ENCODE results near the gene GRK5.
A peak's percentile ranks its signal among the peaks of the same experiment; 100 is the strongest.

GRK5 gene

DNA sequence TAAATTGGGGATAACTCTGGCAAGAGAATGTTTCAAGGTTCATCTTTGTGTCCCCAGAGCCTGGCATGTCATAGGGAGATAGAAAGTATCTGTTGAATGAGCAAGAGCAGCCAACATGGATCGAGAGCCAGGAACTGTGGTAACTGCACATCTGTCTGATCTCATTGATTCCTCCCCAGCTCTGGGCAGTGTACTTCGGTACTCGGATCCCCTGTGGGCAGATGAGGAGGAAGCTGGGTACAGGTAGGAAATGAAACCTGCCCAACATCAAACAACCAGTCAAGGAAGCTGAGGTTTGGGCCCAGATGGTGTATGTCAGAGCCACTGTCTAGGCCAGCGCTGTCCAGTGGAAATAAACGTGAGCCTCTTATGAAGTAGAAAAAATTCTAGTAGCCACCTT lies 76.4 kb downstream of the GRK5 start:
- DNase-seq, result no peak
- intact Hi-C loops (cut with DNase I), result no loop called here

DNA sequence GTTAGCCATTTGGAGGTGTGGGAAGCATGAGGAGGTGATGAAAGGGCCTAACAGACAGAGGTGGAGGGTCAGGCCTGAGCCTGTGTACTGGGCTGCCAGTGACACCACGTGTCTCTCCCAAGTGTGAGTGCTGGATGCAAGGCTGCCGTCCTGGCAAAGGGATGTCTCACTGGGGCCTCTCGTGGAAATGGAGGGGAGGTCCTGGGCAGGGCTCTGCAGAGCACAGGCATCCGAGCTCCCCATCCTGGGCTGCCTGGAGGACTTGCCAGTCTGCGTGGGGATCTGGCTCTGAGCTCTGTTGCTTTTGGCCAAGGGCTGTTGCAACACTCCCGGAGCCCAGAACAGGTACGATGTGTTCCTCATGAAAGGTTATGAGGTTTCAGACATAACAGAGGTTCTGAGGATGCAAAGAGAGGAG lies 77.3 kb downstream of the GRK5 start:
- intact Hi-C loops (cut with DNase I), result no loop called here
- DNase-seq, result no peak

DNA sequence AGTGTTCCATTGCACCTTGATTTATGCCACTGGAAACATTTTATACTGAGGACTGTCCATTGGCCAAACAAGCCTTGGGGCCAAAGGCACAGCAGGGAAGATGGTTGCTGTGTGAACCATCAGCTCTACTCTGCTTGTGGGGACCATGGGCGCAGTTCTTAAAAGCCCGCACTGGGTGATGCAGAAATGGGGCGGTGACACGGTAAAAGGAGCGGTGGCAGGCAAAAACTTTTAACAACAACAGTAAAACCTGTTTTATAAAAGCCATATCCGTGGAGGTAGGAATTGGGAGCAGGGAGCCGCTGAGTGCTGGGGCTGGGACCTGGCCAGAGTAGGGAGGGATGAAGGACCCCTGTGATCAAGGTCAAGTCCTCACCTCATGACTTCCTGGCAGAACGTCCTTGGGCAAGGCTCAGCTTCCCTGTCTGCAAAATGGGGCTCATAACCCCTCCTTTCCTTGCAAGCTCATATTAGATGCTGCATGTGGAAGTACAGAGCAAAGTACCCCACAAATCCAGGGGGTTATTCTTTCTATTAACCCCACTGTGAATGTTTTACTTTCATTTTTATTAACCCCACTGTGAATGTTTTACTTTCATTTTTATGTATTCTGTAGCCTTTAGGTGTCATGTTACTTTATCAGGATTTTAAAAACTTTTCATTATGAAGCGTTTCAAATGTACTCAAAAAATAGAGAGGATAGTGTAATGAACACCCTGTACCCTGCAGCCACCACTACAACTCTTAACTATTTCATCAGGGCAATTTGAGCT lies 78.3 kb downstream of the GRK5 start:
- intact Hi-C loops (cut with DNase I), result no loop called here

DNA sequence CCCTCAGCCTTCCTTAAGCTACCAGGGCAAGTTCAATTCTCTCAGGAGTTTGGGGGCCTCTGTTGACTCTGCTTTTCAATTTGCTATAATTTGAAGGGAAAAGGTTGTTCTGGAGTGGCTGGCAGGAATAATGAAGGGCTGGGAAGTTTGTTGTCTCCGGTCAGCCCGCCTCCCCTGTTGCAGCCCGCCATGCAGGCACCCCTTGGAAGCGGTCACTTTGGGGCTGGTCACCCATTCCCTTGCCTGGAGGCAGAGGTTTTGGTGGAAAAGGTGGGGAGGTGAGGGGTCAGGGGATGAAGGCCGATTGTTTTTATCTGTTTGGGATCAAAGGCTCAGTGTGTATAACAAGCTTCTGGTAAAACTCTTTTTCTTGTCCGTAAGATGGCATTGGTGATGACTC lies 79.1 kb downstream of the GRK5 start:
- intact Hi-C loops (cut with DNase I), result no loop called here
- DNase-seq, result no peak

More for the DNA sequence above, 78.3 kb downstream of the GRK5 start:
- no peak for DNase-seq

DNA sequence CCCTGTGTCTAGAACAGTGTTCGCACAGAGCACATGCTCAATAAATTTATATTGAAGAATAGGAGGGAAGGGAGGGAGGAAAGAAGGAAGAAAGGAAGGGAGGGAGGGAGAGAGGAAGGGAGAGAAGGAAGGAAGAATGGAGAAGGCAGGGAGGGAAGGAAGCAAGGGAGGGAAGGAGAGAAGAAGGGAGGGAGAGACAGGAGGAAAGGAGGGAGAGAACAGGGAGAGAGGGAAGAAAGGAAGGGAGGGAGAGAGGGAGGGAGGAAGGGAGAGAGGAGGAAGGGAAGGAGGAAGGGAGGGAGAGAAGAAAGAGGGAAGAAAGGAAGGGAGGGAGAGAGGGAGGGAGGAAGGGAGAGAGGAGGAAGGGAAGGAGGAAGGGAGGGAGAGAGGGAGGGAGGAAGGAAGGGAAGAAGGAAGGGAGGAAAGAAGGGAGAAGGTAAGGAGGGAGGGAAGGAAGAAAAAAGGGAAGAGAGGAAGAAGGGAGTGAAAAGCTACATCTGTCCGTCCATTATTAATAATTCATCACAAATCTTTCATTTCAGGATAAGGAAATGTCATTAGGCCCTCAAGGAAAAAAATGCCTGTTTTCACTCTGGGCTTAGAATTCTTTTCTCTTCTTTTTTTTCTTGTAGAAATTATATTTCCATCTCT lies 79.7 kb downstream of the GRK5 start:
- intact Hi-C loops (cut with DNase I), result no loop called here
- no peak for DNase-seq

DNA sequence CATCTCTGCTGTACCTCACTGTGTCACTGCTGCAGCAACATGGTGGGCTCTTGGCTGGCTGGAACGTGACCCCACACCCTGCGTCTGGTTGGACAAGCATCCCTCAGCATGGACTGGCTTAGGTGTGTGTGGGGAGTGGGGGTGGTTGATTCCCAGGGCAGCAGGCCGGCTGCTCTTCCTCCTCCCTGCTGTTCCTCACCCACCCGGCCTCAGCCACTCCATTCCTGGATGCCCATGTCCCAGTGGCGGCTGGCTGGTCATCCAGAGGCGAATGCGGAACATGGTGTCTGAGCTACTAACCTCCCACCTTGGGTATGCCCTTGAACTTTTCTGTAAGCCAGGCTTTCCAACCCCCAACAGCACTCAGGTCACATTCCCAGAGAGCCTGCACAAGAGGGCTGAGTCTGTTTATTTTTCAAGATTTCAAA lies 81.2 kb downstream of the GRK5 start:
- no peak for DNase-seq
- intact Hi-C loops (cut with DNase I), result no loop called here

DNA sequence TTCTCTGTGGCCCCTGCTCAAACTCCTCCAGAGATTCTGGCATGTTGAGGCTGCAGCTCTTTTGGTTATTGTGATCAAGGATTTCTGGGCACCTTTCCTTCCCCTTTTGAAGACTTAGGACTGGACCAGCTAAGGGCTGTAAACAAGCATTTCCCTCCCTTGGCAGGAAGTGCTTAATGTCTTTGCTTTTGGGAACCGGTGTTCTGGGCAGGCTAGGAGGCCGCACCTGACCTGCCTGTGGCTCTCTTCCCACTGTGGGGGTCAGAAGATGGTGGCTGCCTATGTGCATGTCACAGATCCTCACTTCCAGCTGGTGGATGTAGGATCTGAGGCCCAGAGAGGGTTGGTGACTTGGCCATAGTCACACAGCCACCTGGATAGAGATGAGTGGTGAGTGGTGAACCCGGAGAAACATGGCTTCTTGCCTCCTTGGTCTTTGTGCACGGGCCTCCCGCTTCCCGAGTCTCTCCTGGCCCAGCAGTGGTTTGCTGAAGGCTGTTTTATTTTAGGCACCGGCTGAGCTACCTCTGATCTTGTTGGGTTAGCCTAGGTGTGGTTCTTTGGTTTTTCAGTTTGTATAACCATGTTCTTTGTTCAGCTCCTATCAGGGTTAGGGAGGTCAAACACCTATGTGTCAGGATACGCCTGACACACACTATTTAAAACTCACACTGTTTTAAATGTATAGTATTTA lies 82.0 kb downstream of the GRK5 start:
- DNase-seq, result peak in 6 of 42 donors; percentile 13 to 47 (median 34)
- intact Hi-C loops (cut with DNase I), result no loop called here

DNA sequence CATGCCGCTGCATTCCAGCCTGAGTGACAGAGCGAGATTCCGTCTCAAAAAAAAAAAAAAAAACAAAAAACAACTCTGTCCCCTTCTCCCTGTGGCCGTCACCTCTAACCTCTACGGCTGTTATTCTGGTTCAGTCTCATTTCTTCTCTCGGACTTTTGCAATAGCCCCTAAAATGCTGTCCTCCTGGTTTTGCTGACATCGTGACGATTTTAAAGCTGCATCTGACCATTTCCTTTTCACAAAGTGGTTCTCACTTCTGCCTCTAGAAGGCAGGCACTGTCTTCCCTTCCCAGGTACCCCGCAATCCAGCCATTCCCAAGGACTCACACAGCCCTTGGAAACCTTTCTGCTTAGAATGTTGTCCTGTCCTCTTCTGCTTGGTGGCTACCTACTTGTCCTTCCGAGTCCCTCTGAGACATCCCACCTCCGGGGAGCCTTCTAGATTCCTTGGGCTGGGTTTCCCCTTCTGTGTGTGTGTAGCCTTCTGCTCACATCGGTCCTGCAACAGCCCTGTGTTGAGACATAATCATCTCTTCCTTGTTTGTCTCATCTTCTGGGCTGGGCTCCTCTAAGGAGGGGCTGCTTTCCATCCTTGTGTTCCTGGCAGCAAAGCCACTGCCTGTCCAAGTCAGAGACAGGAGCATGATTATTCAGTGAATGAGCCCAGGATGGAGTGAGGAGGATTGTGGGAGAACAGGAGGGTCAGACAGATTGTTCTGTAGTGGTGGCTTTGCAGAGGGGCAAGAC lies 83.1 kb downstream of the GRK5 start:
- intact Hi-C loops (cut with DNase I), result no loop called here

DNA sequence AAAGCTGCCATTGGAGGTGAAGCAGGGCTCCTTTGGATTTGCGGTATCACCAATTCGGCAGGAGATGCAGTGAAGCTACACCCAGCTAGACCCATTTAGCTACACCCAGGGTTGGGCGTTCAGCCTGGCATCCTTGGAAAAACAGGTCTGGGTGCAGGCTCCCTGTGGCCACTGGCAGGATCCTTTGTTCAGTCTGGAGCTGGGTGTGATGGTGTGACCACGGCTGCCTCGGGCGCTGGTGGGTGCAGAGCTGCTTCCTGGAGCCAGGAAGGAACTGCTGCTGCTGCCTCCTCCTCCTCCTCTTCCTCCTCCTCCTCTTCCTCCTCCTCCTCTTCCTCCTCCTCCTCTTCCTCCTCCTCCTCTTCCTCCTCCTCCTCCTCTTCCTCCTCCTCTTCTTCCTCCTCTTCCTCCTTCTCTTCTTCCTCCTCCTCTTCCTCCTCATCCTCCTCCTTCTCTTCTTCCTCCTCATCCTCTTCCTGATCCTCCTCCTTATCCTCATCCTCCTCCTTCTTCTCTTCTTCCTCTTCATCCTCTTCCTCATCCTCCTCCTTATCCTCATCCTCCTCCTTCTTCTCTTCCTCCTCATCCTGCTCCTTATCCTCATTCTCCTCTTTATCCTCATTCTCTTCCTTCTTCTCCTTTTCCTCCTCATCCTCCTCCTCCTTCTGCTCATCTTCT lies 84.0 kb downstream of the GRK5 start:
- DNase-seq, result no peak
- intact Hi-C loops (cut with DNase I), result no loop called here

More for the DNA sequence above, 83.1 kb downstream of the GRK5 start:
- no peak for DNase-seq

DNA sequence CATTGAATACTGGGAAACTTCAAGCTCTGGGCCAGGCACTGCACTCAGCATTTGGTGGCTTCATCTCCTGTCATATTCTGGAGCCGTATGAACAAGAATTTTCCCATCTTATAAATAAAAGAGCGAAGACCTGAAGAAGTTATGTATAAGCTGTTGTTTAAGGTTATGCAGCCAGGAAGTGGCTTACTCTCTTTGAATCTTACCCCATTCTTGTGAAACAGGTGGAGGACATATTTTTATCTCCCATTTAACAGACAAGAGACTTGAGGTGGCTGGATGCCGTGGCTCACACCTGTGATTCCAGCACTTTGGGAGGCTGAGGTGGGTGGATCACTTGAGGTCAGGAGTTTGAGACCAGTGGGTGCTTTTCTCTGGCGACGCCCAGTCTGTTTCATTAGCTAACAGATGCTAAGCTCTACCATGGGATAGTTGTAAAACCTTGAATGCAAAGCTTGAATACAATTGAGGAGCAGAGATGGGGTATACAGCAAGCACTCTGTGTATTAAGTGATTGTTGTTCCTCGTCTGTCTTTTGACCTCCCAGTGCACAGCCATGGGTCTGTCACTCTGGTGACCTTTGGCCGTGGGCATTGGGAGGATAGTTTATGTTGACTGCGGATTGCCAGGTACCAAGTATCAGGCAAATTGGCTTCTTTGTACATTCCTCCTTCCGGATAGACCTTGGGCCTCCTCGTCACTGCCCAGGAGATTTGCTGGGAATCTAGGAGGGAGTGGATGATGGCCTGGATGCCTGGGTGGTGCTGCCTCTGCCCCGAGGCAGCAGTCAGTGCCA lies 85.8 kb downstream of the GRK5 start:
- intact Hi-C loops (cut with DNase I), result no loop called here
- no peak for DNase-seq

DNA sequence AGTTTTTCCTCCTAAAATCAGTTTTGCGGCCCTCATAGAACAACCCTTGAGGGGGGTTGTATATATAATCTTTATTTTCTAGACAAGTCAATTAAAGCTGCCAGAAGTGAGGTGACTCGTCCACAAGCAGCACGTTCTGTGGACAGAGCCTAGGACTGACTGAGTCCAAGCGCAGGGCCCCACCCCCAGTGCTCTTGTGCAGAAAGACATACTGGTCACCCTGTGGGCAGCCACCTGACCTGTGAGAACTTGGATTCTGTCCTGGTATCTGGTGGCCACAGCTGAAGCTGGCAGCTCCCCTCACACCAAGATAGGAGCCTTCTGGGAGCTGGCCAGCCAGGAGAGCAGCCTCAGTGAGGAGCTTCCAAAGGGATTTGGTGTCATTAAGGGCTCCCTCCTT lies 89.3 kb downstream of the GRK5 start:
- no peak for DNase-seq
- intact Hi-C loops (cut with DNase I), result no loop called here

DNA sequence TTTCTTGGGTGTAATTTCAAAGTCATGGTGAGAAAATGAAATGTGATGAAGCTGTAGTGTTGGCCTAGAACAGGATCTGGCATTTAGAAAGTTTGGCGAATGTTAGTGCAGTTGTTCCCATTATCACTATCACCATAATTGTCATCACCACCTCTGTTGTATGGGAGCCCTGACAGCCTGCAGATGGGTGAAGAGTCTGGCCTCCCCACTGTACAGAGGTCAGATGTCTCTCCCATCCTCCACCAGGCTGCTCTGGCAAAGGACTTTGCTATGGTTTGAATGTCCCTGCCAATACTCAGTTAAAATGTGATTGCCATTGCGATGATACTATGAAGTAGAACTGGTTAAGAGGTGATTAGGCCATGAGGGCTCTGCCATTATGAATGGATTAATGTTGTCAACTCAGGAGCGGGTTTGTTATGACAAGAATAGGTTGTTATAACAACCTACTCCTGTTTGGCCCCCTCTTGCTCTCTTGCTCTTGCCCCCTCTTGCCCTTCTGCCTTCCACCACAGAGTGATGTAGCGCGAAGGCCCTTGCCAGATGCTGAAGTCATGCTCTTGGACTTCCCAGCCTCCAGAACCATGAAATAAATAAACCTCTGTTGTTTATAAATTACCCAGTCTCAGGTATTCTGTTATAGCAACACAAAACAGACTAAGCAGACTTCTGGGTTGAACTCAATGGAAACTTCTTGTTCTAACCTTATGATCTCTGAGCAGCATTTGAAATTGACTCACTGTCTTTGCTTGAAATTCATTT lies 90.0 kb downstream of the GRK5 start:
- intact Hi-C loops (cut with DNase I), result no loop called here
- no peak for DNase-seq

DNA sequence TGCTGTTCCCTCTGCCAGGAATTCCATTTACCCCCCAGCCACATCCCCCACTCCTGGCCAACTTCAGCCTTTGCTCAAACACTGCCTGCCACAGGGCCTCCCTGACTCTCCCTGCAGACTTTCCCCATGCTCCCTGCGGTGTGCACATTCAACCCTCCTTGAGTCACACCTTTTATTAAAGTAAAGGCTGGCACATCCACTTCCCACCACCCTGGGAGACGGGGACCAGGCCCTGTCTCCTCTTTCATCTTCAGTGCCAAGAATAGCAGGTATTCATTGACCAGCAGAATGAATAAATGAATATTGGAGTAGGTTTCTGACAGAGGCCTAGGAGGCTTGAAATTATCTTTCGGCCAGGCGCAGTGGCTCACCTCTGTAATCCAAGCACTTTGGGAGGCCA lies 91.4 kb downstream of the GRK5 start:
- intact Hi-C loops (cut with DNase I), result no loop called here
- no peak for DNase-seq

DNA sequence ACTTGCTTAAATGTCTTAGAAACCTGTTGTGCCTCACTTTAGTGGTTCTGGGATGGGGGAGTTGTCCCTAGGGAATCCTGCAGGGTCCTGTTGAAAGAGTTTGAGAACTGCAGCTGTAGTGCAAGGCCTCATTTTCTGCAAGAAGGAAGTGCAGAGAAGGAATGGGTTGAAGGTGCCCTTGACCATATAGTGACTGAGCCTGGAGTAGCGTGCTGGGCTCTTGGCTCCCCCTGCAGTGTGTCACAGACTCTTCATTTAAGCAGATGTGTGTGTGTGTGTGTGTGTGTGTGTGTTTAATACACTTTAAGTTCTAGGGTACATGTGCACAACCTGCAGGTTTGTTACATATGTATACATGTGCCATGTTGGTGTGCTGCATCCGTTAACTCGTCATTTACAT lies 92.2 kb downstream of the GRK5 start:
- intact Hi-C loops (cut with DNase I), result no loop called here
- DNase-seq, result no peak

DNA sequence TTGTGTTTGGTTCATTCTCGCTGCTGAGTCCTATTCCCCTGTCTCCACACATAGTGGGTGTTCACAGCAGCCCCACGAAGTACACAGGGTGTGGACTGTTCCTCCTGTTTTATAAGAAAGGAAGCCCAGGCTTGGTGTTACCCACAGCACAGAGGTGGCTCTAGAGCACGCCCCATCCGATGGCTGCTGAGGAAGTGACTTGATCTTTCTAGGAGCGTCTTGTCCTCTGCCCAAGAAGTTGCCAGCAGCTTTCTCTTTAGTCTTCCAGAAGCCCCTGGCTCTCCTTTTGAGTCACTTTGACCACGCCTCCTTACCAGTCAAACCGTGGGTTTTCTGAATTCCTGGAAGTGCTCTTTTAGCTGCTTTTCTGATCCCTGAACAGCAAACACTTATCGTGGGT lies 94.0 kb downstream of the GRK5 start:
- no peak for DNase-seq
- intact Hi-C loops (cut with DNase I), result no loop called here

DNA sequence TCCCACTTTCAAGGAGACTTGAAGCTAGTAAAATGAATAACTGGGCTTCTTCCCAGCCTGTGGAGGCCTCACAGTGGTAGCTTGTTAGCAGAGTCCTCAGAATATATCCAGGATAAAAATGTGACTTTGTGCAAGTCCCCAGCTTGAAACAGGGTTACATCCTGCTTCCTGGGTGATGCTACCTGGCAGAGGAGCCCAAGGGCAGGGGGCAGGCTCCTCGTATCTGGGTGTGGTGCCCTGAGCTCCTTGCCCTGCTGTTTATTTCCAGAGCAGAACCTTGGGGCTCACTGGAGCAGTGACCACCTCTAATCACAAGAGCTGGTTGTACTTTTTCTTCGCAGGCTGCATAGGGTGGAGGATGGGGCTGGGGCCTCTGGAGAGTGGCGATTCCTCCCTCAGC lies 94.8 kb downstream of the GRK5 start:
- intact Hi-C loops (cut with DNase I), result no loop called here
- no peak for DNase-seq

DNA sequence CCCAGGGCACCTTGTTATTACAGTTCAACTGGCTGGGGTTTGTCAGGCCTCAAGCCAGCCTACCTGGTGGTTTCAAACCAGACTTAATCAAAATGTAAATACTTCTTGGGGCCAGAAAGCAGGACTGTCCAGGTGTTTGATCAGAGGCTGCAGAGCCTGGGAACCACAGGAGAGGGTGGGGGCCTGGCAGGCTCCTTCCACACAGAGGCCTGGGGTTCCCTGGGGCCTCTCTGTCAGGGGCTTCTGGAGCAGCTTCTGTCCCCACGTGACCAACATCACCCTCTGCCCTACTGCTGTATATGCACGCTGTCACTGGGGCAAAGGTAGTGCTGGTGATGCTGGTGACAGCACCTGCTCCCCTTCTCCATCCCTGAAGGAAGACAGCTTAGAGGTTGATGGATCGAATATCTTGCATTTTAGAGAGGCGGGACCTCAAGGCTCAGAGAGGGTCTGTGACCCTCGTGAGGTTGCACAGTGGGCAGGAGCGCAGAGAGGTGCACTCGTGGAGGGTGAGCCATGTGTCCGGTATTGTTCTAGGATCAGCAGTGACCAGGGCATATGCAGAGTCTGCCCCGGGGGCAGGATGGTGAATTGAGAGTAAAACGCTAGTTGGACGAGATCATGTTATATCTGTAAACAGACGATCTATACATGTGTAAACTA lies 95.4 kb downstream of the GRK5 start:
- intact Hi-C loops (cut with DNase I), result no loop called here

More for the DNA sequence above, 95.4 kb downstream of the GRK5 start:
- DNase-seq, result no peak
